ENCODE results near the gene GID4.
"Not testable (repeated sequence)": the region's sequence is repeated elsewhere in the genome, so short reads cannot be mapped to it uniquely, and the experiment has no call there.

DNA sequence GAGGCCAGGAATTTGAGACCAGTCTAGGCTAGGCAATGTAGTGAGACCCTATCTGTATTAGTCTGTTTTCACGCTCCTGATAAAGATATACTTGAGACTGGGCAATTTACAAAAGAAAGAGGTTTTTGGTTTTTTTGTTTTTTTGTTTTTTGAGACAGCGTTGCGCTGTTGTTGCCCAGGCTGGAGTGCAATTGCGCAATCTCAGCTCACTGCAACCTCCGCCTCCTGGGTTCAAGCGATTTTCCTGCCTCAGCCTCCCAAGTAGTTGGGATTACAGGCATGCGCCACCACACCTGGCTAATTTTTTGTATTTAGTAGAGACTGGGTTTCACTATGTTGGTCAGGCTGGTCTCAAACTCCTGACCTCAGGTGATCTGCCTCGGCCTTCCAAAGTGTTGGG is 43.3 kb upstream of the GID4 start:
- TF ChIP-seq POLR2A, CTCF (IDR thresholded peaks at IDR 0.05): not testable (repeated sequence)

Measured in body of pancreas (tissue), 4 donors.